ENCODE results near the gene TMEM255B. TPM values are rescaled to one million over a fixed set of nuclear protein-coding genes. Genes with fewer than 3 reads are reported as not detected.

The TMEM255B gene
- polyA plus RNA-seq, 1 donor (not counting 4 experiments of a cell fraction or from before 2014, with no cell fraction given) = 7.6 TPM

DNA sequence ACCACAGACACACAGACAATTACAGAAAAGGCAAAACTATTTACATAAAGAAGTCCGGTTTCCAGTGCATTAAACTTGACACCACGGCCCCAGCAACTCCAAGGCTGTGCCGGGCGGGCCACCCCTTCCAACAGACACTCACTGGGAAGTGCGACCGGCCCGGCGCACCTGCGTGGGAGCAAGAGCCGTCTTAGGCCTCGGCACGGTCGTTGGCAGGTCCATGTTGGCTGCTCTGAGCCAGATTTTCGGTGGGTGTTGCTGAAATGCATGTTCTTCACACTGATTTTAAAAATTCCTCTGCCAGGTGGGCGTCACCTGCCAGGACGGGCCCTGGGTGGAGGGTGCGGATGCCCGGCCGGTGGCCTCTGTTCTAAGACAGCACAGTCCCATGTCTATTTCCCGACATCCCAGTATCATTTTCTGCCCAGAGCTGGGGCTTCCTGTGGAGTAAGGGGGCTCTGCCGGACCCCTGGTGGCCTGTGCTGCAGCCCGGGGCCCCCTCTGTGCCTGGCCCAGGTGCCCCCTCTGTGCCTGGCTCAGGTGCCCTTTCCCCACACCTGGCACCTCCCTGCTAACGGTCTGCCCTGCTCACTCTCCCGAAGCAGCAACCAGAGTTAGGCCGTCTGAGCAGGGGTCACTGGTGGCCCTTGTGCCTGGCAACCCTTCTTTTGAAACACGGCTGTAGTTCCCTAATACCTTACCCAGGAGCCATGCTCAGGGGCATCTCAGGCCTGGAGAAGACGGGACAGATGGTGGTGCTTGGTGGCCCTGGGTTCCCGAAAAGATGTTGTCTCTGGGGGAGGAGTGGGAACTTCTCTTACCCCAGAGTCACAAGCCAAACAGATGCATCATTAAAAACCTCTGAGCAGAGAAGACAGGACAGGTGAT lies 9.2 kb downstream of the TMEM255B start:
- Histone ChIP-seq H2AFZ (ENCODE audit: control insufficient read depth, low read length) (no peak overlapping the region), H3K79me2 (ENCODE audit: control insufficient read depth, insufficient read depth, low read length) (no peaks in the 10 kb centered on the region), H3K9me3 (ENCODE audit: control insufficient read depth, low read depth, low read length) (no peaks in the 10 kb centered on the region), H3K4me3 (ENCODE audit: control insufficient read depth in 2 of 3, extremely low read depth in 1 of 3, insufficient read depth in 2 of 3, low read depth in 1 of 3, low read length in 3 of 3) (no peak overlapping the region), H3K27me3 (ENCODE audit: control insufficient read depth, extremely low read depth, insufficient read depth, low read length) (peaks cover 3% of the 10 kb centered on the region), H3K9ac (ENCODE audit: control insufficient read depth, extremely low read depth, insufficient read depth, low read length) (no peak overlapping the region), H4K20me1 (ENCODE audit: control insufficient read depth, extremely low read depth, insufficient read depth, low read length) (no peaks in the 10 kb centered on the region), H3K27ac (ENCODE audit: control insufficient read depth, insufficient read depth, low read length) (no peak overlapping the region), H3K4me1 (ENCODE audit: control insufficient read depth, extremely low read depth, insufficient read depth, low read length) (no peaks in the 10 kb centered on the region), H3K36me3 (ENCODE audit: control insufficient read depth in 2 of 2, extremely low read depth in 1 of 2, insufficient read depth in 2 of 2, low read length in 2 of 2) (no peaks in the 10 kb centered on the region), H3K9me1 (ENCODE audit: control insufficient read depth, extremely low read depth, insufficient read depth, low read length) (no peaks in the 10 kb centered on the region), H3K4me2 (ENCODE audit: control insufficient read depth, extremely low read depth, insufficient read depth, low read depth, low read length) (no peak overlapping the region)
- DNase-seq (ENCODE audit: low read depth, low spot score) (no peak), FAIRE-seq (no peak)
- dilution Hi-C loops (cut with MboI; ENCODE audit: extremely low pct_ligation_motif_present, low sequenced_read_pairs) = no loop called here
- TF ChIP-seq, protein P1, sequence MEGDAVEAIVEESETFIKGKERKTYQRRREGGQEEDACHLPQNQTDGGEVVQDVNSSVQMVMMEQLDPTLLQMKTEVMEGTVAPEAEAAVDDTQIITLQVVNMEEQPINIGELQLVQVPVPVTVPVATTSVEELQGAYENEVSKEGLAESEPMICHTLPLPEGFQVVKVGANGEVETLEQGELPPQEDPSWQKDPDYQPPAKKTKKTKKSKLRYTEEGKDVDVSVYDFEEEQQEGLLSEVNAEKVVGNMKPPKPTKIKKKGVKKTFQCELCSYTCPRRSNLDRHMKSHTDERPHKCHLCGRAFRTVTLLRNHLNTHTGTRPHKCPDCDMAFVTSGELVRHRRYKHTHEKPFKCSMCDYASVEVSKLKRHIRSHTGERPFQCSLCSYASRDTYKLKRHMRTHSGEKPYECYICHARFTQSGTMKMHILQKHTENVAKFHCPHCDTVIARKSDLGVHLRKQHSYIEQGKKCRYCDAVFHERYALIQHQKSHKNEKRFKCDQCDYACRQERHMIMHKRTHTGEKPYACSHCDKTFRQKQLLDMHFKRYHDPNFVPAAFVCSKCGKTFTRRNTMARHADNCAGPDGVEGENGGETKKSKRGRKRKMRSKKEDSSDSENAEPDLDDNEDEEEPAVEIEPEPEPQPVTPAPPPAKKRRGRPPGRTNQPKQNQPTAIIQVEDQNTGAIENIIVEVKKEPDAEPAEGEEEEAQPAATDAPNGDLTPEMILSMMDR (optimal IDR thresholded peaks at IDR 0.05 in 1 of 3, IDR thresholded peaks at IDR 0.05 in 1 of 3, conservative IDR thresholded peaks at IDR 0.05 in 1 of 3; ENCODE audit: extremely low read depth in 1 of 3, insufficient read depth in 2 of 3, low read length in 3 of 3) = no peak
- TF ChIP-seq EZH2 (IDR thresholded peaks at IDR 0.05; ENCODE audit: low read length) = no peak

DNA sequence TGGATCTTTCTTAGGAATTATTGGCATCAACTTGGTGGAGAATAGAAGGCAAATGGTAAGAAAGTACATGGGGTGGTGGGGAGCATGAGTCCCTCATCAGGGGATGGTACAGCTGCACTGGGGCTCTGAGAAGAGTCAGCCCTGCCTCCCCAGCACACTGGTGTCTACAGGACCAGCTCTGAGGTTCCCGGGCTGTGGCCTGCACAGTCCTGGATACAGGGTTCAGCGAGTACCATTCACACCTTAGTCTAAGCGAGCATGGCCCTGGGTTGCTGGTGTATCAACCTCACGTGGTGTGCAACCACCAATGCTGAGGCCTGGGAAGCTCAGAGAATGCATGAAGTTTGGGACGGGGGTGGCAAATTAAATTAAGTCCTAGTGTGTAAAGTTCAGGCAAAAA lies 10.1 kb downstream of the TMEM255B start:
- Histone ChIP-seq H2AFZ (ENCODE audit: control insufficient read depth, low read length) (no peak overlapping the region), H3K4me1 (ENCODE audit: control insufficient read depth, extremely low read depth, insufficient read depth, low read length) (peaks cover 2% of the 10 kb centered on the region), H3K4me3 (ENCODE audit: control insufficient read depth in 2 of 3, extremely low read depth in 1 of 3, insufficient read depth in 2 of 3, low read depth in 1 of 3, low read length in 3 of 3) (no peak overlapping the region), H3K27me3 (ENCODE audit: control insufficient read depth, extremely low read depth, insufficient read depth, low read length) (peaks cover 3% of the 10 kb centered on the region), H3K36me3 (ENCODE audit: control insufficient read depth in 2 of 2, extremely low read depth in 1 of 2, insufficient read depth in 2 of 2, low read length in 2 of 2) (no peaks in the 10 kb centered on the region), H3K9ac (ENCODE audit: control insufficient read depth, extremely low read depth, insufficient read depth, low read length) (no peak overlapping the region), H3K9me1 (ENCODE audit: control insufficient read depth, extremely low read depth, insufficient read depth, low read length) (no peaks in the 10 kb centered on the region), H3K79me2 (ENCODE audit: control insufficient read depth, insufficient read depth, low read length) (no peaks in the 10 kb centered on the region), H4K20me1 (ENCODE audit: control insufficient read depth, extremely low read depth, insufficient read depth, low read length) (no peaks in the 10 kb centered on the region), H3K27ac (ENCODE audit: control insufficient read depth, insufficient read depth, low read length) (no peak overlapping the region), H3K4me2 (ENCODE audit: control insufficient read depth, extremely low read depth, insufficient read depth, low read depth, low read length) (no peak overlapping the region), H3K9me3 (ENCODE audit: control insufficient read depth, low read depth, low read length) (no peaks in the 10 kb centered on the region)
- FAIRE-seq (no peak), DNase-seq (ENCODE audit: low read depth, low spot score) (no peak)
- dilution Hi-C loops (cut with MboI; ENCODE audit: extremely low pct_ligation_motif_present, low sequenced_read_pairs) = no loop called here
- TF ChIP-seq EZH2 (IDR thresholded peaks at IDR 0.05; ENCODE audit: low read length) = no peak
- TF ChIP-seq, protein P1 (optimal IDR thresholded peaks at IDR 0.05 in 1 of 3, IDR thresholded peaks at IDR 0.05 in 1 of 3, conservative IDR thresholded peaks at IDR 0.05 in 1 of 3; ENCODE audit: extremely low read depth in 1 of 3, insufficient read depth in 2 of 3, low read length in 3 of 3) = no peak
